Activated CD4-positive, alpha-beta T cell treated with anti-CD3 and anti-CD28 coated beads, Interleukin-2, amount 50 U/mL, for 16 hours (primary cell): ENCODE results near the gene EIF3CL.
"Not testable (repeated sequence)": the region's sequence is repeated elsewhere in the genome, so short reads cannot be mapped to it uniquely, and the experiment has no call there.

Experiments
- DNase-seq: peaks from one replicate; pipeline ENCODE4 v3.0.0-alpha.2; 2020

The EIF3CL gene

GRCh38 chr16:28338230-28338629, 65.4 kb downstream of the EIF3CL start:
- DNase-seq = not testable (repeated sequence)

GRCh38 chr16:28336940-28337710, 66.5 kb downstream of the EIF3CL start:
- DNase-seq = not testable (repeated sequence)

GRCh38 chr16:28335678-28336077, 68.0 kb downstream of the EIF3CL start:
- not testable (repeated sequence) for DNase-seq

- DNase-seq = not testable (repeated sequence)
Observed at GRCh38 chr16:28332632-28333031, 71.0 kb downstream of the EIF3CL start.

GRCh38 chr16:28330981-28331380, 72.7 kb downstream of the EIF3CL start:
- not testable (repeated sequence) for DNase-seq

GRCh38 chr16:28330232-28330631, 73.4 kb downstream of the EIF3CL start:
- DNase-seq = not testable (repeated sequence)
